ENCODE measurements around the gene ERICH6B.

DNA sequence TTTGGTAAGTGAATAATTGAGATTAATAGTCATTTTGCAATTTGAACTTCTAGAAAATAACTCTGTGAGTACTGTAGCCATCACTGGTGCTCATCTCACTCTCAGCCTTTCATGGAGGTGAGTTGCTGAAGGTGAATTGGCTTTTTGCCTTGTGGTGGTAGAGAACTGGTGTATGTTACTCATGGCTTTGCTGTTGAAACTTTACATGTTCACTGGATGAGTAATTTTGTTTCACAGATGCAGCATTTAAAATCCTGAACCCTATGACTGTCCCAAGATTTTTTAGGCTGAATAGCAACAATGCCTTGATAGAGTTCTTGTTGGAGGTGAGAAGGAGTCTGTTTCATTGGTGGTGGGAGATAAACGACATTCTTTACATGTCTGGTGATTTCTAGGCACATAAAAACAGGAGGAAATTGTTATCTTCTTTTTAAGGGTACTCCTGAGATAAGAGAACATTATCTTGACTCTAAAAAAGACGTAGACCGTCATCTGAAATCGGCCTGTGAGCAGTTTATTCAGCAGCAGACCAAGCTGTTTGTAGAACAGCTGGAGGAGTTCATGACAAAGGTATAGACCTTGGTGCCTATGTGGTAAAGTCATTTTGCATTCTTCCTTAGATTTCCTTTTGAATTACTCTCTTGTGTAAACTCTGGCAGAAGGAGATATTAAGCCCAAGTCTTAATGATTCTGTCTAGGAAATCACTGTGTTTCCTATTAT, 96.9 kb downstream of the ERICH6B start:
- TF ChIP-seq SP1 (IDR thresholded peaks at IDR 0.05) (no peak), ELF4 (IDR thresholded peaks at IDR 0.05) (no peak), HDGF (IDR thresholded peaks at IDR 0.05; ENCODE audit: borderline replicate concordance) (no peak), NFRKB (IDR thresholded peaks at IDR 0.05) (no peak), FOXA1 (IDR thresholded peaks at IDR 0.05) (no peak), FOXK2 (IDR thresholded peaks at IDR 0.05) (no peak), BHLHE40 (IDR thresholded peaks at IDR 0.05; ENCODE audit: borderline replicate concordance) (no peak), L3MBTL2 (conservative IDR thresholded peaks at IDR 0.05) (no peak), FOXM1 (IDR thresholded peaks at IDR 0.05; ENCODE audit: borderline replicate concordance) (no peak), CTBP1 (IDR thresholded peaks at IDR 0.05; ENCODE audit: borderline replicate concordance) (no peak)
